GM13976 (cell line): ENCODE results near the gene WASL.
A peak's percentile ranks its signal among the peaks of the same experiment; 100 is the strongest.

Experiments used
- DNase-seq: peaks from one replicate; pipeline ENCODE4 v3.0.0; 2012; ENCODE audit warnings: low spot score
- CTCF ChIP-seq: IDR thresholded peaks from 2 replicates; pipeline ENCODE4 v1.5.1; 2012; ENCODE audit warnings: borderline replicate concordance, mild to moderate bottlenecking; ENCODE audit not compliant: insufficient read depth; ENCODE audit errors: extremely low read depth, missing control alignments, control extremely low read depth
- in situ Hi-C: fragments of 300-500 bp; cut with MboI; formaldehyde crosslinking; loops from one replicate; pipeline ENCODE4 v1.12.0; 2022; ENCODE audit warnings: low sequenced_read_pairs, mixed read lengths, inconsistent platforms; ENCODE audit not compliant: unreplicated experiment

The WASL gene

DNA sequence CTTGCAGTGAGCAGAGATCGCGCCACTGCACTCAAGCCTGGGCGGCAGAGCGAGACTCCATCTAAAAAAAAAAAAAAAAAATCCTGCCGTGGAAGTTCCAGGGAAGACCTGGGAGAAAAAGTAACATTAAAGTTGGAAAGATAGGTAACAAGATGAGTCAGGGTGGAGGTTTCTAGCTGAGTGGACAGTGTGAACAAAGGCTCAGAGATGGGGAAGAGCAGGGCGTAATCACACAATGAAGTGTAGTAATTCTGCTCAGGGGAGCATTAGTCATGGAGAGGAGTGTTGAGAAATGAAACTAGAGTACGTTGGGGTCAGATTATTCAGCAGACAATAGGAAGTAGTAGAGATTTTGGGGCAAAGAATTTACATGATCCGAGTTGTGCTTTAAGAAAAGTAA is 21.6 kb upstream of the WASL start:
- in situ Hi-C loops = no loop called here
- DNase-seq = peak; percentile 74
- TF ChIP-seq CTCF = no peak

- no peak for DNase-seq
- TF ChIP-seq CTCF = no peak
- in situ Hi-C loops = no loop called here
Measured at GRCh38 chr7:123769371-123769770, 20.6 kb upstream of the WASL start.

- TF ChIP-seq CTCF = no peak
- DNase-seq = no peak
- in situ Hi-C loops = no loop called here
Measured at GRCh38 chr7:123768493-123768892, 19.7 kb upstream of the WASL start.

DNA sequence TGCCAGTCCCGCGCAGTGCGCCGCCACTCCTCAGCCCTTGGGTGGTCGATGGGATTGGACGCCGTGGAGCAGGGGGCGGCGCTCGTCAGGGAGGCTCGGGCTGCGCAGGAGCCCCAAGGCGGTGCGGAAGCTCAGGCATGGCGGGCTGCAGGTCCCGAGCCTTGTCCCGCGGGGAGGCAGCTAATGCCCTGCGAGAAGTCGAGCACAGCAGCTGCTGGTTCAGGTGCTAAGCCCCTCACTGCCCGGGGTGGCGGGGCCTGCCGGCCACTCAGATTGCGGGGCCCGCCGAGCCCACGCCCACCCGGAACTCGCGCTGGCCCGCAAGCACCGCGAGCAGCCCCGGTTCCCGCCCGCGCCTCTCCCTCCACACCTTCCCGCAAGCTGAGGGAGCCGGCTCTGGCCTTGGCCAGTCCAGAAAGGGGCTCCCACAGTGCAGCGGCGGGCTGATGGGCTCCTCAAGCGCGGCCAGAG is 14.4 kb upstream of the WASL start:
- in situ Hi-C loops = no loop called here
- no peak for DNase-seq
- TF ChIP-seq CTCF = no peak

DNA sequence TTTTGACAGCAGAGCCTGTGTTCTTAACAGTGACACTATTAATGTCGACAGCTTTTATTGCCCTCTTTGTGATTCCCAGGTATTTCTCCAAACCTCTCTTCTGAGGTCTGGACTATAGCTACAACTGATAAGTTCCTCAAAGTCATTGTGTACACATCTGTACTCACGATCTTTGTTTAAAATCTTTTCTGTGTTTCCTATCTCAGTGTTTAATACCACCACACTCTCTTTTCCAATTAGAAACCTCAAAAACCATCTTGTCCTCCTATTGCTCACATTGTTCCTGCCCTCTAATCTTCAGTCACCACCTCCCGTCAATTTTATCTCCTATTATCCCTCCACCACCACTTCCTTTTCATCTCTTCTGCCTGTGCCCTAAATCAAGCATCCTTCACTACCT is 12.9 kb upstream of the WASL start:
- TF ChIP-seq CTCF = no peak
- DNase-seq = no peak
- in situ Hi-C loops = no loop called here

GRCh38 chr7:123757095-123757494 is 8.3 kb upstream of the WASL start:
- DNase-seq = no peak
- in situ Hi-C loops = no loop called here
- no peak for TF ChIP-seq CTCF

DNA sequence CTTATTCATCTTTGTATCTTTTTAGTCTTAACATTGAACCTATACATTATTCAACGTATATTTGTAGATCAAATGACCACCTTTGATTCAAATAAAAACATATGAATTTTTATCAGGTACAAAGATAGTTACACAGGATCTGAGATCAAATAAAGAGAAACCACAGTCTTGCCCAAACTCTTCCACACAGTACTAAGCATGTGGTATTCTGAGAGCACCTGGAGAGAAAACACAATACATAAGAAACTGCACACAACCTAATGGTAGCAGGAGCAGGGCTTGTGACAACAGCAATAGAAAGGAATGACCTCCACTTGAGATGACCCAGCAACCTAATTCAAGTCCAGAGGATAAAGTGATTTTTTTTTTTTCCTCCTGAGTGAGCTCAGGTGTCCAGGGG is 6.5 kb upstream of the WASL start:
- TF ChIP-seq CTCF = no peak
- no peak for DNase-seq
- in situ Hi-C loops = no loop called here
